Hematopoietic multipotent progenitor cell treated with erythropoietin and hydrocortisone succinate and interleukin-3 and kit ligand, for 6 days (in vitro differentiated cells): Measurements from ENCODE around the gene COLGALT1.
"Not testable (repeated sequence)": the region's sequence is repeated elsewhere in the genome, so short reads cannot be mapped to it uniquely, and the experiment has no call there.

ENCODE experiments used
- DNase-seq: peaks from one replicate; pipeline ENCODE4 v3.0.0-alpha.2; 2015

Gene COLGALT1

DNA sequence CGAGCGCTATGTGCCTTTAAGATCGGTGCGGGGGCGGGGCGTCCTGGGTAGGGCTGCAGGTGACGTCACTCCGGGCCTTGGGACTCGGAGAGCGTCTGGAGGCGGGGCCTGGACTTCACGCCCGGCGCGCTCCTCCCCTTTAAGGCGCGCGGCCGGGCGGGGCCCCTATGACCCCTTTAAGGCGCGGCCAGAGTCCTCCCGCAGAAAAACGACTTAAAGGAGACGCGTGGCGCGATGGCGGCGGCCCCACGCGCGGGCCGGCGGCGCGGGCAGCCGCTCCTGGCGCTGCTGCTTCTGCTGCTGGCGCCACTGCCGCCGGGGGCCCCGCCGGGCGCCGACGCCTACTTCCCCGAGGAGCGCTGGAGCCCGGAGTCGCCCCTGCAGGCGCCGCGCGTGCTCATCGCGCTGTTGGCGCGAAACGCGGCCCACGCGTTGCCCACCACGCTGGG, at the start of gene COLGALT1:
Gene COLGALT1, plus strand, starts transcription at position 170 of the 449 bp plus-strand sequence. Its CDS starts 65 bp downstream, at position 235.
- DNase-seq = peak; percentile 100

DNA sequence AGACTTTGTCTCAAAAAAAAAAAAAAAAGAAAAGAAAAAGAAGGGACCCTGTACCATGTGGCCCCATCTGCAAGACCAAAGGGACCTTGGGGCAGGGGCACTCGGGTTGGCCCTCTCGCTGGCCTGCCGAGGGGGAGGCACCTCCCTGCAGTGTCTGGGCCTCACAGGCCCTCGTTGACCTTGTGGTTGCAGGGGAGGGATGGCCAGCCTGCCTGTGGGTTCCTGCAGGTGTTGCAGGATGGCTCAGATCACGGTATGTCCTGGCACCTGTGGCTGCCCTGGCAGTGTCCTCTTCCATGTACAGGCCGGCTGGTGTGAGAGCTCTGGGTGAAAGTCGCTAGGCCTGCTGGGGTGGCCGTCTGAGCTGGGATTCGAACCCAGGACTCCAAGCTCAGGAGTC, 48.7 kb upstream of the COLGALT1 start:
- no peak for DNase-seq

DNA sequence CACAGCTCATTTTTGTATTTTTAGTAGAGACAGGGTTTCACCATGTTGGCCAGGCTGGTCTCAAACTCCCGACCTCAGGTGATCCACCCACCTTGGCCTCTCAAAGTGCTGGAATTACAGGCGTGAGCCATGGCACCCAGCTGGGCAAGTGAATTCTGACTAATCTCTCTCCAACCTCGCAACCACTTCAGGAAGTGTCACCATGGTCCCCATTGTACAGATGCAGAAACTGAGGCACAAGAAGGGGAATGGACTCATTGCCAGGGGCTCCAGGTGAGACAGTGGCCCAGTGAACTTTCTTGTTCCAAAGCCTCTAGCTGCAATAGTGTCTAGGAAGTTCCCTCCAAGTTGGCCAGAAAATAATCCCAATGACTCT, 46.9 kb upstream of the COLGALT1 start:
- not testable (repeated sequence) for DNase-seq

DNA sequence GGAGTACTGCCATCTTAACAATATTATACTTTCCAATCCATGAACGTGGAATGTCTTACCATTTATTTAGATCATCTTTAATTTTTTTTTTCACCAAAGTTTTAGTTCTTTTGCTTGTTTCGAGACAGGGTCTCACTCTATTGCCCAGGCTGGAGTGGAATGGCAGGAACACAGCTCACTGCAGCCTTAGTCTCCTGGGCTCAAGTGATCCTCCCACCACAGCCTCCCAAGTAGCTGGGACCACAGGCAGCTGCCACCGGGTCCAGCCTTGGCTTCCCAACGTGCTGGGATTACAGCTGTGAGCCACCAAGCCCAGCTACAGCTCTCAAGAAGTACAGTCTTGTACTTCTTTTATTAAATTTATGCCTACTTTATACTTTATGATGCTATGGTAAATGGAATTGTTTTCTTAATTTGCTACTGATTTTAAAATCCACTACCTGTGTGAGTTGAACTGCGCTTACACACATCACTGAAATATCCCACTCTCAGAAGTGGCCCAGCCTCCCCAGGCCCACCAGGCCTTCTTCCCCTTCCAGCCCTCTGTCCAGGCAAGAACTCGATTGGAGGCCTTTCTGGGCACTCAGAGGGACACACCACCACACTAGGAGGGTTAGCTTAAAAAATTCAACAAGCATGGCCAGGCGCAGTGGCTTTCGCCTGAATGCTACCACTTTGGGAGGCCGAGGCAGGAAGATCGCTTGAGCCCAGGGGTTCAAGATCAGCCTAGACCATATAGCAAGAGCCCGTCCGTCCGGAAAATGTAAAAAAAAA, 45.0 kb upstream of the COLGALT1 start:
- DNase-seq = no peak

DNA sequence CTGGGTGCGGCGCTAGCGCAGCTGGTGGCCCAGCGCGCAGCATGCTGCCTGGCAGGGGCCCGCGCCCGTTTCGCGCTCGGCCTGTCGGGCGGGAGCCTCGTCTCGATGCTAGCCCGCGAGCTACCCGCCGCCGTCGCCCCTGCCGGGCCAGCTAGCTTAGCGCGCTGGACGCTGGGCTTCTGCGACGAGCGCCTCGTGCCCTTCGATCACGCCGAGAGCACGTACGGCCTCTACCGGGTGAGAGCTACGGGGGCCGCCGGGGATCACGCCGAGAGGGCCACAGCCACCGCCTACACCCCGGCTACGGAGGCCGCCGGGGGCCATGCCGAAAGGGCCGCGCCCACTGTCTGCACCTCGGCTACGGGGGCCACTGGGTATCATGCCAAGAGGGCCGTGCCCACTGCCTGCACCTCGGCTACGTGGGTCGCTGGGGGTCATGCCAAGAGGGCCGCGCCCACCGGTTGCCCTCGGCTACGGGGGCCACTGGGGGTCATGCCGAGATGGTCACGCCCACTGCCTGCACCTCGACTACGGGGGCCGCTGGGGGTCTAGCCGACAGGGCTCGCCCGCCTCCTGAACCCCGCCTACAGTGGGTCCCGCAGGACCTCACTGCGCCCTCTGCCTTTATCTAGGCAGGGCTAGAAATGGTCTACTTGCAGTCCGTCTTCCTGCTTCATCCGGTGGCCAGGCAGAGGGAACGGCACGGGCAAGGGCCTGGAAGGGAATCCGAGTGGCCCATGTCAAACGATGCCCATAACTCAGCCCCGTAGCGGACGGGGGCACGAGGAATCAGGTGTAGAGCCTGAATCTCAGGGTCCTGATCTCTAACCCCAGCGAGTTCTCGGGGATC, 43.5 kb upstream of the COLGALT1 start:
- peak; percentile 97 for DNase-seq

DNA sequence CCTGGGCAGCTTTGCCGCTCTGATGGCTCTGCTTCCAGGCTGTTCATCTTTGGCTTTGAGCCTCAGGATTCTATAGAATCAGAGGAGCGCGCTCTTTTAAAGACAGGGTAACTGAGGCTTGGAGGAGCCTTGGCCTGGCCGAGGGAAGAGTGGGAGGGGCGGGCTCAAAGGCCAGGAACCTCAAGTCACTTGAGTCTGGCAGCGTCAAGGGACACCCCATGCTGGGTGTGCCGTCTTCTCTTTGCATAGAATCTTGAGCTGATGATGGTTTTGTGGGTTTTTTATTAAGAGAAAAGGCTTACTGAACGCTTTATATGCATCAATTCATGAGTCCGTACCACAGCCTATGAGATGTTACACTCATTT, 42.9 kb upstream of the COLGALT1 start:
- peak; percentile 61 for DNase-seq

DNA sequence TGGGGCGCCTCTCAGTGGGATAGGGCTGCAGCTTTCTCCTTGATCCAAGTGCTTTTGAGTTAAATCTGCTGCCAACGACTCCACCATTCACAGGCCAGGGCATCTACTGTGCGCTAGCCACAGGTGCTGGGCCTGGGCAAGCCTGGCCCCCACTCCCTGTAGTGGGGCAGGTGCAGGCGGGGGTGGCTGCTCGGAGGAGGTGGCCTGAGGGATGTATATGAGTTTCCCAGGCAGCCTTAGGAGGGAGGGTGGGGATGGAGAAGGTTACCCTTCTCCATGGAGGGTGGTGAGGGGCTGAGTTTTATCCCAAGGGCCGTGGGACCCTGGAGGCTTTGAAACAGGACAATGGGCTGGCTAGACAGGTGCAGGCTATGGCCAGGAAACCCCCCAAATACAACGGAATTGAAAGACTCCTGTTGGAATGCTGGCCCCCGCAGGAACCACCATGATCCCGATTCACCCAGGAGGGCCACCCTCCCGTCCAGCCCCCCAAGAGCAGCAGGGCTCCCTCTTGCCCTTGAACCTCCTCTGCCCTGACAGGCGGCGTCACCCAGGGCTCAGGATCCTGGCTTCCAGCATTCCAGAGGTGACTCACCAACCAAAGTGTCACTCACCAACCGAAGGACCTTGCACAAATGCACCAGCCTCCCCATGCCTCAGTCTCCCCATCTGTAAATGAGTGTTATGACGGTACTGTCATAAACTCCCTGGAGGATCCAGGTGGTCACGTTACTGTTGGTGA, 39.9 kb upstream of the COLGALT1 start:
- DNase-seq = no peak

DNA sequence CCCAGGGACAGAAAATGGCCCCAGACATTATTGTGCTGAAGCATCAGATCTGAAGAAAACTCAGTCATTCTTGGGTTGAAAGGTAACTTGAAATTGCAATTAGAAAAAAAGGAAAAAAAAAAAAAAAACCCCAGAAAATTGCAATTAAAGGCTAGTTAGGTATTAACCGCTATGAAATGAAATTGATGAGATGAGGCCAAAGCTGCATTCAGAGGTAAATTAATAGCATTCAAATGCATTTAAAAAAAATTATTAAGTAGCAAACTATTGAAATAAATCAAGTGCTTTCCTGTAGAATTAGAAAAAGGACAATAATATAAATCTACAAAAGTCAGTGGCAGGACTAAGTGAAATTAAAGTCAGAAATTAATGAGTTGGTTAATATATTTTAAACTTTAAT, 37.6 kb upstream of the COLGALT1 start:
- DNase-seq = no peak

DNA sequence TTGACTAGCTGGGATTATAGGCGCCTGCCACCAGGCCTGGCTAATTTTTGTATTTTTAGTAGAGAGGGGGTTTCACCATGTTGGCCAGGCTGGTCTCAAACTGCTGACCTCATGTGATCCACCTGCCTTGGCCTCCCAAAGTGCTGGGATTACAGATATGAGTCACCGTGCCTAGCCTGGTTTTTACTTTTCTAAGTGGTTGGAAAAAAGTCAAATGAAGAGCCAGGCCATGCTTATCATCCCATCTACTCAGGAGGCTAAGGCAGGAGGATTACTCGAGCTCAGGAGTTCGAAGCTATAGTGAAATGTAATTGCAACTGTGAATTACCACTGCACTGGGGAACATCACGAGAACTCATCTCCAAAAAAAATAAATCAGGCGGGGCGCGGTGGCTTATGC, 36.8 kb upstream of the COLGALT1 start:
- DNase-seq = not testable (repeated sequence)

DNA sequence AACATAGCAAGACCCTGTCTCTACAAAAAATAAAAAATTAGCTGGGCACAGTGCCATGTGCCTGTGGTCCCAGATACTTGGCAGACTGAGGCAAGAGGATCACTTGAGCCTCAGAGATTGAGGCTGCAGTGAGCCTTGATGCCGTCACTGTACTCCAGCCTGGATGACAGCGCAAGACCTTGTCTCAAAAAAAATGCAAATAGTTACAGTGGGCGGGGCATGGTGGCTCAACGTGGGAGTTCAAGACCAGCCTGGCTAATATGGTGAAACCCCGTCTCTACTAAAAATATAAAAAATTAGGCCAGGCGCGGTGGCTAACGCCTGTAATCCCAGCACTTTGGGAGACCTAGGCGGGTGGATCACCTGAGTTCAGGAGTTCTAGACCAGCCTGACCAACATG, 35.5 kb upstream of the COLGALT1 start:
- peak; percentile 43 for DNase-seq

DNA sequence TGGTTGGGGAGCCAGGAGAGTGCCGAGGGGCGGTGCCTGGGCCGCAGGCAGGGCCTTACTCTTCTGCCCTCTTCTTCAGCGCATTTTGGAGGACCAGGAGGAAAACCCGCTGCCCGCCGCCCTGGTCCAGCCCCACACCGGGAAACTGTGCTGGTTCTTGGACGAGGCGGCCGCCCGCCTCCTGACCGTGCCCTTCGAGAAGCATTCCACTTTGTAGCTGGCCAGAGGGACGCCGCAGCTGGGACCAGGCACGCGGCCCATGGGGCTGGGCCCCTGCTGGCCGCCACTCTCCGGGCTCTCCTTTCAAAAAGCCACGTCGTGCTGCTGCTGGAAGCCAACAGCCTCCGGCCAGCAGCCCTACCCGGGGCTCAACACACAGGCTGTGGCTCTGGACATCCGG, 34.6 kb upstream of the COLGALT1 start:
- DNase-seq = no peak

DNA sequence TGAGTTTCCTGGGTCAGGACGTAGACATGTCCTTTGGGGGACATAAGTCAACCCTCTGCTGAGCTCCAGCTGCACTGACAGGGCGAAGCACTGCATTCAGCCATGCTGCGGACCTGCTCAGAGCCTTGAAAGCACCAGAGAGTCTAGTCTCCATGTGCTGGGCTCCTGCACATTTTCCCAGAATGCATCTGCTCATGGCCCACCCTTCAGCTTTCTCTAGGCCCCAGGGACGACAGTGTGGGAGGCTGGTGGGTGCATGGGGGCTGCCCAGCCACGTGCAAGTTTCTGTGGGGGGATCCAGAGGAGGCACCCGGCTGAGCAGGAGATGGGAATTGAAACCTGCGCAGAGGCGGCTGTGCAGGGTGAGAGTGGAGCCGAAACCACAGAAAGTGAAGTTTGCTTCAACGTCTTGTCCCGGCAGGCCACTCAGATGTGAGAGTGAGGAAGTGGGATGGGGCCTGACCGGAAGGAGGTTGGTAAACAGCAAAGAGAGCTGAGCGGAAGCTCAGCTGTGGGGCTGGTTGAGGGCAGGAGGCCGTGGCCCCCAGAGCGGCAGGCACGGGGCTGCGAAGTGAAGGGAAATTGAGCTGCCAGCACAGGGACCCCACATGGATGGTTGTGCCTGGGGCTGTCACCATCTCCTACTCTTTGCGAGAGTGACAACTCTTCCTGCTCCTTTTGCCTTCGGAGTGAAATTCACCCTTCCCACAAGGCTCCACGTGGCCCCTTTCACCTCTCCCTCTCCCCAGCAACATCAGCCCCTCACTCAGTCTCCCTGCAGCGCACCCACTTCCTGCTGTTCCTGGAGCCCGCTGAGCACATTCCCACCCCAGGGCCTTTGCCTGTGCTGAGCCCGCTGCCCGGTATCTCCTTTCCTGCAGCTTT, 32.2 kb upstream of the COLGALT1 start:
- DNase-seq = peak; percentile 83

DNA sequence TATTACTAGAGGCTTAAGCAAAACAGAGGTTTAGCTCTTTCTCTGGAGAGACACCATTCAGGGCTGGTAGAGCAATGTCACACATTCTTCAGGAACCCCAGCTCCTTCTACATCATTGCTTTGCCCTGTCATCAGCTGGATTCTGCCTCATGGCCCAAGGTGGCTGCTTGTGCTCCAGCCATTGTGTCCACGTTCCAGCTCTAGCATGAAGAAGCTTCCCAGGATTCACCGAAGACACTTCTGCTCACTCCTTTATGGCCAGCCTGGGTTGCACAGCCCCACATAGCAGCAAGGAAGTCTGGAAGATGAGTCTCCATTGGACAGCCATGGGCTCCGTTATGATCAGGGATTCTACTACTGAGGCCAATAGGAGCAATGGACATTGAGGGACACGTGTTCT, 30.8 kb upstream of the COLGALT1 start:
- no peak for DNase-seq

DNA sequence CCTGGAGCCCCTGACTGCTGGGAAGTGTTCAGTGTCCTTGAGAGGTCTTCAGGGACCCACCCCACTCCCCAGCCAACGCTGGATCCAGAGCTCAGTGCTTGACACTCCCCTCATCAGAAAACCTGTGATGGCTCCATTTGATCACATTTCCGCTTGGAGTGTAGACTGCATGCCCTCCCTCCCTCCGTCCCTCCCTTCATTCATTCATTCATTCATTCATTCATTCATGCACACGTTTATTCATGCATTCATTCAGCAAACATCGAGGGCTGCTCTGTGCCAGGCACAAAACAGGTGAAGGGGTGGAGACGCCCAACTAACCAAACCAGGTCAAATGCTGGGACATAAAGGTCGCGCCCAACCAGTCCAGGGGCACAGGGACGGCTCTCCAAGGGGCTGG, 30.3 kb upstream of the COLGALT1 start:
- no peak for DNase-seq

DNA sequence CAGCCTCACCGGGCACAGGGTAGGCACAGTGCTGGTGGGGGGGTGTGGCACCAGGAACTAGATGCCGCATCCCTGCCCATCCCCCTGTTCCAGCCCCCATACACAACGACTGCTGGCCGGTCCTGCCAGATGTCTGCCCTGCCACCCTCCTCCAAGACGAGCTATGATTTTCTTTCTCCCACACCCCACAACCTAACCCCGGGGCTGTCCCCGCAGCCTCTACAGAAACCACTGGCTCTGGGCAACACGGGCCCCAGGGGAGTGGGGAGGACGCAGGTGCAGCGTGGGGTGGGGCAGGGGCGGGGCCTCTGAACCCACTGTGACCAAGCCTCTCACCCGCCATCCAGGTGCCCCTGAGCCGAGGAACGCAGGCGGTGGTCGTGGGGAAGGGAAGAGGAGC, 28.5 kb upstream of the COLGALT1 start:
- no peak for DNase-seq

DNA sequence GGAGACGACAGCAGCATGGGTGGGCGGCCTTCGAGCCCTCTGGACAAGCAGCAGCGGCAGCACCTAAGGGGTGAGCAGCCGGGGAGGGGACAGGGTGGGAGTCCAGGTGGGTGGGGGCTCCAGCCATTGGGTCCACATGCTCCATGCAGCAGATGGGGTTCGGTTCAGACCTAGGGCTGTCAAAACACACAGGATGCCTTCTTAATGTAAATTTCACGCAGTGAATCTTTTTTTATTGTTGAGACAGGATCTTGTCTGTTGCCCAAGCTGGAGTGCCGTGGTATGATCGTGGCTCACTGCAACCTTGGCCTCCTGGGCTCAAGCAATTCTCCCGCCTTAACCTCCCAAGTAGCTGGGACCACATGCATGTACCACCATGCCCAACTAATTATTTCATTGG, 28.1 kb upstream of the COLGALT1 start:
- DNase-seq = no peak

DNA sequence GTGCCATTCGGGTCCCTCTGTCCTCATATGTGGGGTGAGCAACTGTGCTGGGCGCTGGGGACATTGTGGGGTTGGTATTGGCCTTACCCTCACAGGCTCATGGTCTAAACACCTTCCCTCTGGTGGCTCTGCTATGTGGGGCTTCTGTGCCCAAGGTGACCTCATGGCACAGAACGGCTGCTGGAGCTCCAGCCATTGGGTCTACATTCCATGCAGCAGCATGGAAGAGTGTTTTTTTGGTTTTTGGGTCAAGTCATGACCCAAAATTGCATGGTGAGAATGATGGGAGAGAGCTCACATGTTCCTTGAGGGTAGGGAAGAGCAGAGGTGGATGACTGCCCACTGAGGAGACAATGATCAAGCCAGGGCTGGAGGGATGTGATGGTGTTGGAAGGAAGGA, 26.8 kb upstream of the COLGALT1 start:
- no peak for DNase-seq

DNA sequence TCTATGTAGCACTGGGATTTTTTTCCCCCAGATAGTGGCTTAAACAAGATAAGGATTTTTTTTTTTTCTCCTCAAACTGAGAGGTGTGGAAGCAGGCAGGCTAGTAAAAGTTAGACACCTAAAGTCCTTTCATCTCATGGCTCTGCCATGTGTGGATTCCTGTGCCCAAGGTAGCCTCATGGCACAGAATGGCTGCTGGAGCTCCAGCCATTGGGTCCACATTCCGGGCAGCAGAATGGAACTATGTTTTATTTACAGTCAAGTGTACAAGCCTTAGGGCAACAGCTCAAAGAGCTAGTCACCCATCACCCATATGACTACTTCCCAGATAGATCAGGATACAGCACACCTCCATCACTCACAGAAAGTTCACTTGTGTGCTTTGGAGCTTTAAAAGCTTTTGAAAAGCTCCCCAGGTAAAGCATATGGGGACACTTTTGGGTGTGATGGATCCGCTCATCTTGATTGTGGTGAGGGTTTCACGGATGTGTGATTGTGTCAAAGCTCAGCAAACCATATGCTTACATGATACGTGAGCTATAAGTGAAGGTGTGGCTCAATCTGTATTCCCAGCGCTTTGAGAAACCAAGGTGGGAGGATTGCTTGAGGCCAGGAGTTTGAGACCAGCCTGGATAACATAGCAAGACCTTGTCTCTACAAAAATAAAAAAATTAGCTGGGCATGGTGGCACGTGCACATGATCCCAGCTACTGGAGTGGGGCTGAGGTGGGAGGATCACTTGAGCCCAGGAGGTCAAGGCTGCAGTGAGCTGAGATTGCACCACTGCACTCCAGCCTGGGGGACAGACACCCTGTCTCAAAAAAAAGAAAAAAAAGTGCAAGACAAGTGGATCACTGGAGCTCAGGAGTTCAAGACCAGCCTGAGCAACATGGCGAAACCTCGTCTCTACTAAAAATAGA, 25.9 kb upstream of the COLGALT1 start:
- DNase-seq = no peak

DNA sequence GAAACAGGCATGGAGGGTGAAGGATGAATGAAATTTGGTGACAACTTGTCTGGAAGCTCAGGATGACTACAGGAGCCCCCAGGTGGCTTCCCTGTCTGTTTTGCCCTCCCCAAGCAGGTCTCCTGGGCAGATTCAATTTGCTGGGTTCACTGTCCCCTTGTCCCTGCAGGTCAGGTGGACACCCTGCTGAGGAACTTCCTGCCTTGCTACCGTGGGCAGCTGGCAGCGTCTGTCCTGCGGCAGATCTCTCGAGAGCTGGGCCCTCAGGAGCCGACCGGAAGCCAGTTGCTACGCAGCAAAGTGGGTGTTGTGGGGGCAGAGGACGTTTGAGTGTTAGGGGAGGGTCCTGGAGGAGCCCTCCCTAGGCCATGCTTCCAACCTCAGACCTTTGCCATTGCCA, 24.9 kb upstream of the COLGALT1 start:
- no peak for DNase-seq

DNA sequence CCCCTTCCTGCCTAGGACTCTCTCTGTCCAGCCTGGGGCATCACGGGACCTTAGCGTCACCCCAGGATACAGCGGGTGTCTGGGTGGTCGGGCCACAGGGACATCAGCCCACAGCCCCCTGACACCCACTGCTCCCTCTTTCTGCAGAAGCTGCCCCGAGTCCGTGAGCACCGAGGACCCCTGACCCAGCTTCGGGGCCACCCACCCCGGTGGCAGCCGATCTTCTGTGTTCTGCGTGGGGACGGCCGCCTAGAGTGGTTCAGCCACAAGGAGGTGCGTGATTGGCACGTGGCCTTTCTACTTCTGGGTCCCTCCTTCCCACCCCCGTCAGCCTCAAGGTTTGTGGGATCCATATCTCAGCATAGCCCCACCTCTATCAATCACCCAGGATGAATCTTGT, 23.3 kb upstream of the COLGALT1 start:
- DNase-seq = no peak

DNA sequence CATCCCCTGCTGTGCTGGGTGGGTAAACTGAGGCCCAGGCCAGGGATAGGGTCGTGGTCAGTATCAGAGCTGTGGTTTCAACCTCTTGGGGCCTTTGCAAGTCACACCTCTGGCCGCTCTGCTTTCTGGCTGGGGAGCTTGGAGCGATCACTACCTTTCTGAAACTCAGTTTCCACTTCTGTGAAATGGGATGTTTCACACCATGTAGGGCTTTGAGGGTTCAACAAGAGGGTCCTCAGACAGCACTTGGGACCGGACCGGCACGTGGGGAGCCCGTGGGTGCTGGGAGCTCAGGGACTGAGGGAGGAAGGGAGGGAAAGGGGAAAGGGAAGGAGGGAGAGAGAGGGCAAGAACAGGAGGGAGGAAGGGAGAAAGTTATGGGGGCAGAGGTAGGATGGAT, 22.9 kb upstream of the COLGALT1 start:
- no peak for DNase-seq
